ENCODE measurements around the gene SLC12A2.

GRCh38 chr5:128062172-128062746 lies 21.3 kb upstream of the SLC12A2 start:
- TF ChIP-seq CTCF (conservative IDR thresholded peaks at IDR 0.05 in 1 of 2, IDR thresholded peaks at IDR 0.05 in 1 of 2; ENCODE audit: low read depth in 1 of 2, low read length in 2 of 2) = no peak
- TF ChIP-seq EZH2 (IDR thresholded peaks at IDR 0.05; ENCODE audit: low read length, missing control alignments) = no peak
